HCT116 (cell line): ENCODE measurements around the gene THSD7B. TPM values are rescaled to one million over a fixed set of nuclear protein-coding genes. Genes with fewer than 3 reads are reported as not detected.

Experiments
- ATAC-seq: fragments of 200-7000 bp; cut with Tn5 transposase; 2 replicates; pipeline ENCODE4 v1.9.1; 2020; ENCODE audit warnings: mild to moderate bottlenecking, moderate library complexity
- BruUV-seq: library from RNA; stranded (reverse); fragments of 400-500 nt; replicated peaks from 2 replicates; lab custom pipeline; 2021; lab: Mats Ljungman, UMichigan
- CTCF ChIA-PET: fragments of 300-600 bp; sonication (Branson Sonifier 250); formaldehyde crosslinking; loops from one replicate; lab custom pipeline; 2021; ENCODE audit warnings: antibody characterized with exemption; lab: Charles Lee
- POLR2A ChIA-PET: fragments of 300-600, 350-600 bp; sonication (Branson Sonifier 250); formaldehyde crosslinking; loops from one replicate; lab custom pipeline; 2021; ENCODE audit warnings: antibody characterized with exemption; lab: Charles Lee
- RAD21 ChIA-PET, 2 experiments: fragments of 300-600 bp; sonication (Branson Sonifier 250); formaldehyde crosslinking; loops; one replicate each; lab custom pipeline; 2023; ENCODE audit warnings: low total read pairs in 2 of 2; ENCODE audit not compliant: uncharacterized antibody in 2 of 2, unreplicated experiment in 2 of 2, low non-redundant PET in 1 of 2; lab: Charles Lee
- DNase-seq: peaks from one replicate; pipeline ENCODE4 v3.0.0-alpha.2; 2010; ENCODE audit warnings: low read depth, low spot score
- H2AFZ ChIP-seq: fragments of 200-600 bp; shearing (Covaris generic), sonication (generic); 2 replicates; pipeline ENCODE4 v1.6.1; 2017; ENCODE audit warnings: low read depth, mixed run types, mixed read lengths, antibody characterized with exemption, low read length; ENCODE audit not compliant: poor library complexity, severe bottlenecking
- H3K27ac ChIP-seq: 2 replicates; pipeline ENCODE4 v1.5.1; 2012; ENCODE audit warnings: low read depth, low read length
- H3K27me3 ChIP-seq: fragments of 200-600 bp; sonication (generic); 2 replicates; pipeline ENCODE4 v1.6.1; 2016; ENCODE audit warnings: mixed run types, low read length, mixed read lengths; ENCODE audit not compliant: insufficient read depth
- H3K36me3 ChIP-seq, 2 experiments: fragments of 200-500 bp in 1 of 2; fragments of 200-600 bp in 1 of 2; sonication (Bioruptor generic) in 1 of 2; sonication (generic) in 1 of 2; 2 replicates each; pipeline versions ENCODE4 v1.5.1 to v1.6.1; 2014 to 2016; ENCODE audit warnings: low read length in 2 of 2, inconsistent platforms in 1 of 2, mixed read lengths in 1 of 2, mixed run types in 1 of 2; ENCODE audit not compliant: insufficient read depth in 2 of 2, control insufficient read depth in 1 of 2
- H3K4me1 ChIP-seq, 2 experiments: fragments of 200-600 bp in 1 of 2; sonication (generic) in 1 of 2; 2 replicates each; pipeline versions ENCODE4 v1.5.1 to v1.6.1; 2012 to 2017; ENCODE audit warnings: low read length in 2 of 2, inconsistent platforms in 1 of 2, mild to moderate bottlenecking in 1 of 2, mixed read lengths in 1 of 2, mixed run types in 1 of 2, moderate library complexity in 1 of 2; ENCODE audit not compliant: insufficient read depth in 2 of 2, control insufficient read depth in 1 of 2
- H3K4me2 ChIP-seq: fragments of 200-600 bp; sonication (generic); 2 replicates; pipeline ENCODE4 v1.6.1; 2017; ENCODE audit warnings: mixed run types, low read length, mixed read lengths
- H3K4me3 ChIP-seq, 2 experiments: fragments of 200-600 bp in 1 of 2; sonication (generic) in 1 of 2; replicated peaks in 1 of 2; 2 replicates each; pipeline ENCODE4 v1.5.1; 2011 to 2016; ENCODE audit warnings: low read length in 2 of 2, control low read depth in 1 of 2, low read depth in 1 of 2, mild to moderate bottlenecking in 1 of 2, mixed read lengths in 1 of 2, mixed run types in 1 of 2
- H3K79me2 ChIP-seq: fragments of 200-600 bp; sonication (generic); 2 replicates; pipeline ENCODE4 v1.6.1; 2017; ENCODE audit warnings: mild to moderate bottlenecking, mixed run types, low read length, moderate library complexity, mixed read lengths; ENCODE audit not compliant: insufficient read depth
- H3K9ac ChIP-seq: fragments of 200-600 bp; sonication (generic); 2 replicates; pipeline ENCODE4 v1.6.1; 2016; ENCODE audit warnings: low read length, mixed read lengths
- H3K9me2 ChIP-seq: fragments of 200-600 bp; sonication (generic), shearing (Covaris generic); 2 replicates; pipeline ENCODE4 v1.6.1; 2017; ENCODE audit warnings: mixed run types, mild to moderate bottlenecking, moderate library complexity; ENCODE audit not compliant: insufficient read depth
- H3K9me3 ChIP-seq, 2 experiments: fragments of 200-500 bp in 1 of 2; fragments of 200-600 bp in 1 of 2; sonication (Bioruptor generic) in 1 of 2; sonication (generic) in 1 of 2; 2 replicates each; pipeline ENCODE4 v1.6.1; 2014 to 2017; ENCODE audit warnings: low read length in 2 of 2, mixed read lengths in 2 of 2, inconsistent platforms in 1 of 2, low read depth in 1 of 2, mild to moderate bottlenecking in 1 of 2, mixed run types in 1 of 2, moderate library complexity in 1 of 2; ENCODE audit not compliant: control insufficient read depth in 1 of 2, insufficient read depth in 1 of 2
- H4K20me1 ChIP-seq: fragments of 200-600 bp; sonication (generic), shearing (Covaris generic); 2 replicates; pipeline ENCODE4 v1.6.1; 2017; ENCODE audit warnings: mixed run types, mild to moderate bottlenecking, moderate library complexity; ENCODE audit not compliant: insufficient read depth
- ATF3 ChIP-seq: IDR thresholded peaks from 2 replicates; pipeline ENCODE4 v1.6.1; 2012
- CBX3 ChIP-seq: IDR thresholded peaks from 2 replicates; pipeline ENCODE4 v1.6.1; 2012; ENCODE audit warnings: low read depth
- CEBPB ChIP-seq: IDR thresholded peaks from 2 replicates; pipeline ENCODE4 v1.6.1; 2012; ENCODE audit warnings: low read depth
- CTCF ChIP-seq, 3 experiments: fragments of 200-600 bp in 1 of 3; sonication (generic) in 1 of 3; IDR thresholded peaks in 2 of 3; conservative IDR thresholded peaks in 1 of 3; 2 replicates each; pipeline ENCODE4 v1.5.1; 2012 to 2017; ENCODE audit warnings: low read depth in 2 of 3, low read length in 2 of 3, antibody characterized with exemption in 1 of 3, borderline replicate concordance in 1 of 3, control low read depth in 1 of 3, mild to moderate bottlenecking in 1 of 3, mixed read lengths in 1 of 3, mixed run types in 1 of 3, moderate library complexity in 1 of 3; ENCODE audit not compliant: insufficient read depth in 1 of 3
- EZH2phosphoT487 ChIP-seq: fragments of 200-600 bp; IDR thresholded peaks from 2 replicates; pipeline ENCODE4 v1.6.1; 2018; ENCODE audit warnings: antibody characterized with exemption, borderline replicate concordance
- JUND ChIP-seq: IDR thresholded peaks from 2 replicates; pipeline ENCODE4 v1.6.1; 2012
- MAX ChIP-seq: IDR thresholded peaks from 2 replicates; pipeline ENCODE4 v1.6.1; 2012
- POLR2AphosphoS5 ChIP-seq: IDR thresholded peaks from 2 replicates; pipeline ENCODE4 v1.6.1; 2011; ENCODE audit warnings: mild to moderate bottlenecking, low read depth, low read length, moderate library complexity
- REST ChIP-seq: IDR thresholded peaks from 2 replicates; pipeline ENCODE4 v1.6.1; 2012; ENCODE audit warnings: low read depth
- SP1 ChIP-seq: IDR thresholded peaks from 2 replicates; pipeline ENCODE4 v1.6.1; 2012; ENCODE audit warnings: low read depth
- YY1 ChIP-seq: IDR thresholded peaks from 2 replicates; pipeline ENCODE4 v1.6.1; 2011; ENCODE audit warnings: low read length, low read depth, moderate library complexity, mild to moderate bottlenecking; ENCODE audit not compliant: insufficient replicate concordance; ENCODE audit errors: extremely low read depth
- ZBTB33 ChIP-seq: IDR thresholded peaks from 2 replicates; pipeline ENCODE4 v1.6.1; 2011; ENCODE audit warnings: mild to moderate bottlenecking, low read length, moderate library complexity; ENCODE audit not compliant: insufficient replicate concordance; ENCODE audit errors: extremely low read depth
- ZNF274 ChIP-seq: fragments of 200-500 bp; sonication (Bioruptor generic); IDR thresholded peaks from 2 replicates; pipeline ENCODE4 v1.6.1; 2014; ENCODE audit warnings: mild to moderate bottlenecking, low read depth, low read length, inconsistent platforms
- intact Hi-C: fragments of 100-400 bp; cut with micrococcal nuclease; formaldehyde crosslinking; loops from 2 replicates; pipeline ENCODE4 v1.10.0; 2022
- total RNA-seq: library from RNA; stranded (reverse); gene quantifications from one replicate; pipeline ENCODE4 v1.2.1, GENCODE V29; 2021; ENCODE audit not compliant: unreplicated experiment

The THSD7B gene
- total RNA-seq, 1 experiment from 2014 or later = not detected

- DNase-seq = no peak
- H3K4me2 ChIP-seq = no peak overlapping the region
- H3K27ac ChIP-seq = no peak overlapping the region
- ChIA-PET RAD21 (no interaction called here), CTCF (no interaction called here), POLR2A (no interaction called here)
- BruUV-seq = no TSS peak
- H3K9ac ChIP-seq = no peak overlapping the region
- no peaks in the 10 kb centered on the region for H3K36me3 ChIP-seq
- no peaks in the 10 kb centered on the region for H3K27me3 ChIP-seq
- no peak for ATAC-seq
- H3K9me2 ChIP-seq = no peaks in the 10 kb centered on the region
- peaks cover 0 to 8% of the 10 kb centered on the region in 2 experiments; a peak in 2 of 4 replicates for H3K9me3 ChIP-seq
- intact Hi-C loops = no loop called here
- no peak overlapping the region for H2AFZ ChIP-seq
- H3K79me2 ChIP-seq = no peaks in the 10 kb centered on the region
- no peak for TF ChIP-seq EZH2phosphoT487
- TF ChIP-seq REST = no peak
- TF ChIP-seq MAX = no peak
- no peak for TF ChIP-seq ZNF274
- no peak for TF ChIP-seq ZBTB33
- no peak for TF ChIP-seq ATF3
- TF ChIP-seq SP1 = no peak
- no peak for TF ChIP-seq CBX3
- no peak for TF ChIP-seq YY1
- TF ChIP-seq JUND = no peak
- no peak for TF ChIP-seq POLR2AphosphoS5
- no peak for TF ChIP-seq CEBPB
- TF ChIP-seq CTCF (IDR thresholded peaks at IDR 0.05 in 2 of 3, conservative IDR thresholded peaks at IDR 0.05 in 1 of 3; ENCODE audit: borderline replicate concordance in 1 of 3, insufficient read depth in 1 of 3, low read depth in 2 of 3, low read length in 2 of 3) = no peak
- H3K4me3 ChIP-seq = no peak overlapping the region
- H4K20me1 ChIP-seq = no peaks in the 10 kb centered on the region
- H3K4me1 ChIP-seq = no peaks in the 10 kb centered on the region
These were observed 136.4 kb downstream of the THSD7B start for GRCh38 chr2:136901732-136902131.
